Mucosa of stomach (tissue), 1 donor: ENCODE results near the gene SENP8.

Experiments used
- H3K27me3 ChIP-seq: one replicate; pipeline ENCODE4 v1.7.0; 2013; ENCODE audit warnings: mild to moderate bottlenecking, low read length; ENCODE audit not compliant: control insufficient read depth, insufficient read depth
- H3K36me3 ChIP-seq: one replicate; pipeline ENCODE4 v1.7.0; 2013; ENCODE audit warnings: low read length; ENCODE audit not compliant: control insufficient read depth, insufficient read depth
- H3K4me1 ChIP-seq: one replicate; pipeline ENCODE4 v1.7.0; 2013; ENCODE audit warnings: mild to moderate bottlenecking, low read length; ENCODE audit not compliant: control insufficient read depth, insufficient read depth
- H3K4me3 ChIP-seq: one replicate; pipeline ENCODE4 v1.7.0; 2013; ENCODE audit warnings: low read length
- H3K9ac ChIP-seq: one replicate; pipeline ENCODE4 v1.7.0; 2013; ENCODE audit warnings: mild to moderate bottlenecking, low read length, moderate library complexity
- H3K9me3 ChIP-seq: one replicate; pipeline ENCODE4 v1.7.0; 2013; ENCODE audit warnings: mild to moderate bottlenecking, low read length, moderate library complexity; ENCODE audit not compliant: control insufficient read depth
- donor health status: Pancreatic carcinoma.

SENP8 gene

GRCh38 chr15:72141171-72142084 lies 23.2 kb downstream of the SENP8 start:
- Histone ChIP-seq H3K9me3 (no peaks in the 10 kb centered on the region), H3K9ac (no peak overlapping the region), H3K4me3 (no peak overlapping the region), H3K36me3 (no peaks in the 10 kb centered on the region), H3K27me3 (no peaks in the 10 kb centered on the region), H3K4me1 (peaks cover 14% of the 10 kb centered on the region)

- no peak overlapping the region for H3K4me3 ChIP-seq
- H3K36me3 ChIP-seq: no peaks in the 10 kb centered on the region
- no peak overlapping the region for H3K9ac ChIP-seq
- no peaks in the 10 kb centered on the region for H3K27me3 ChIP-seq
- peaks cover 5% of the 10 kb centered on the region for H3K4me1 ChIP-seq
- H3K9me3 ChIP-seq: no peaks in the 10 kb centered on the region
These were observed 28.0 kb downstream of the SENP8 start for GRCh38 chr15:72146221-72146620.

- H3K4me3 ChIP-seq: no peak overlapping the region
These were observed 28.7 kb downstream of the SENP8 start for GRCh38 chr15:72146934-72147333.

GRCh38 chr15:72147418-72147817 lies 29.2 kb downstream of the SENP8 start:
- Histone ChIP-seq H3K9ac (no peak overlapping the region), H3K4me3 (no peak overlapping the region), H3K36me3 (no peaks in the 10 kb centered on the region), H3K27me3 (no peaks in the 10 kb centered on the region), H3K4me1 (no peaks in the 10 kb centered on the region), H3K9me3 (no peaks in the 10 kb centered on the region)

More at GRCh38 chr15:72146934-72147333, 28.7 kb downstream of the SENP8 start:
- H3K9ac ChIP-seq: no peak overlapping the region
- H3K27me3 ChIP-seq: no peaks in the 10 kb centered on the region
- H3K36me3 ChIP-seq: no peaks in the 10 kb centered on the region
- no peaks in the 10 kb centered on the region for H3K9me3 ChIP-seq
- H3K4me1 ChIP-seq: no peaks in the 10 kb centered on the region

GRCh38 chr15:72153269-72154000 lies 35.2 kb downstream of the SENP8 start:
- Histone ChIP-seq H3K27me3 (no peaks in the 10 kb centered on the region), H3K36me3 (no peaks in the 10 kb centered on the region), H3K4me3 (no peak overlapping the region), H3K9ac (no peak overlapping the region), H3K4me1 (peaks cover 21% of the 10 kb centered on the region), H3K9me3 (no peaks in the 10 kb centered on the region)

- no peak overlapping the region for H3K9ac ChIP-seq
- no peak overlapping the region for H3K4me3 ChIP-seq
These were observed 36.1 kb downstream of the SENP8 start for GRCh38 chr15:72154316-72154715.

GRCh38 chr15:72155003-72155621 lies 36.9 kb downstream of the SENP8 start:
- H3K27me3 ChIP-seq: no peaks in the 10 kb centered on the region
- H3K4me3 ChIP-seq: peak overlapping the region; percentile 53
- no peaks in the 10 kb centered on the region for H3K9me3 ChIP-seq
- H3K36me3 ChIP-seq: no peaks in the 10 kb centered on the region
- peaks cover 21% of the 10 kb centered on the region for H3K4me1 ChIP-seq
- H3K9ac ChIP-seq: peak overlapping the region; percentile 76

More at GRCh38 chr15:72154316-72154715, 36.1 kb downstream of the SENP8 start:
- Histone ChIP-seq H3K27me3 (no peaks in the 10 kb centered on the region), H3K4me1 (peaks cover 21% of the 10 kb centered on the region), H3K9me3 (no peaks in the 10 kb centered on the region), H3K36me3 (no peaks in the 10 kb centered on the region)

- Histone ChIP-seq H3K9me3 (no peaks in the 10 kb centered on the region), H3K9ac (peak overlapping the region; percentile 76), H3K36me3 (no peaks in the 10 kb centered on the region), H3K27me3 (no peaks in the 10 kb centered on the region), H3K4me3 (peak overlapping the region; percentile 53), H3K4me1 (peaks cover 21% of the 10 kb centered on the region)
These were observed 37.7 kb downstream of the SENP8 start for GRCh38 chr15:72155635-72156616.

GRCh38 chr15:72156928-72157327 lies 38.7 kb downstream of the SENP8 start:
- H3K9me3 ChIP-seq: no peaks in the 10 kb centered on the region
- H3K4me3 ChIP-seq: no peak overlapping the region
- peaks cover 21% of the 10 kb centered on the region for H3K4me1 ChIP-seq
- H3K9ac ChIP-seq: no peak overlapping the region
- H3K36me3 ChIP-seq: no peaks in the 10 kb centered on the region
- H3K27me3 ChIP-seq: no peaks in the 10 kb centered on the region

GRCh38 chr15:72160696-72161245 lies 42.6 kb downstream of the SENP8 start:
- H3K4me1 ChIP-seq: no peaks in the 10 kb centered on the region
- H3K4me3 ChIP-seq: no peak overlapping the region
- H3K36me3 ChIP-seq: no peaks in the 10 kb centered on the region

More at GRCh38 chr15:72160696-72161245, 42.6 kb downstream of the SENP8 start:
- H3K9ac ChIP-seq: no peak overlapping the region
- H3K9me3 ChIP-seq: no peaks in the 10 kb centered on the region
- no peaks in the 10 kb centered on the region for H3K27me3 ChIP-seq
